KMS-11 (cell line): ENCODE data around the gene ASMTL.
"Not testable (repeated sequence)": the region's sequence is repeated elsewhere in the genome, so short reads cannot be mapped to it uniquely, and the experiment has no call there.

Source experiments
- H2AFZ ChIP-seq: fragments of 200-600 bp; sonication (generic); 2 replicates; pipeline ENCODE4 v1.6.1; 2016; ENCODE audit warnings: antibody characterized with exemption, mixed run types, low read depth
- H3K27ac ChIP-seq: fragments of 200-600 bp; sonication (generic); 2 replicates; pipeline ENCODE4 v1.6.1; 2016; ENCODE audit warnings: mild to moderate bottlenecking, mixed run types
- H3K27me3 ChIP-seq: fragments of 200-600 bp; sonication (generic); 2 replicates; pipeline ENCODE4 v1.6.1; 2017; ENCODE audit warnings: mild to moderate bottlenecking, low read depth, mixed run types, moderate library complexity; ENCODE audit not compliant: insufficient read depth
- H3K36me3 ChIP-seq: fragments of 200-600 bp; sonication (generic); 2 replicates; pipeline ENCODE4 v1.6.1; 2017; ENCODE audit warnings: mild to moderate bottlenecking, mixed run types; ENCODE audit not compliant: insufficient read depth
- H3K4me1 ChIP-seq: fragments of 200-600 bp; sonication (generic); 2 replicates; pipeline ENCODE4 v1.6.1; 2016; ENCODE audit warnings: mild to moderate bottlenecking, low read depth, mixed run types; ENCODE audit not compliant: poor library complexity, severe bottlenecking
- H3K4me2 ChIP-seq: fragments of 200-600 bp; sonication (generic); 2 replicates; pipeline ENCODE4 v1.7.0; 2016; ENCODE audit warnings: mild to moderate bottlenecking, mixed run types
- H3K4me3 ChIP-seq: fragments of 200-600 bp; sonication (generic); IDR thresholded peaks from 2 replicates; pipeline ENCODE4 v1.6.1; 2017; ENCODE audit warnings: low read depth, low read length, mixed read lengths; ENCODE audit not compliant: insufficient read depth
- H3K79me2 ChIP-seq: fragments of 200-600 bp; sonication (generic); 2 replicates; pipeline ENCODE4 v1.6.1; 2016; ENCODE audit warnings: low read depth, mixed run types; ENCODE audit not compliant: insufficient read depth
- H3K9ac ChIP-seq: fragments of 200-600 bp; sonication (generic); 2 replicates; pipeline ENCODE4 v1.6.1; 2016; ENCODE audit warnings: mild to moderate bottlenecking, mixed run types
- H4K20me1 ChIP-seq: fragments of 200-600 bp; sonication (generic); 2 replicates; pipeline ENCODE4 v1.6.1; 2016; ENCODE audit warnings: mild to moderate bottlenecking, mixed run types; ENCODE audit not compliant: insufficient read depth
- CTCF ChIP-seq: fragments of 200-600 bp; sonication (generic); conservative IDR thresholded peaks from 2 replicates; pipeline ENCODE4 v1.6.1; 2017; ENCODE audit warnings: low read depth, mild to moderate bottlenecking, antibody characterized with exemption, low read length, moderate library complexity, mixed read lengths

Gene ASMTL

DNA sequence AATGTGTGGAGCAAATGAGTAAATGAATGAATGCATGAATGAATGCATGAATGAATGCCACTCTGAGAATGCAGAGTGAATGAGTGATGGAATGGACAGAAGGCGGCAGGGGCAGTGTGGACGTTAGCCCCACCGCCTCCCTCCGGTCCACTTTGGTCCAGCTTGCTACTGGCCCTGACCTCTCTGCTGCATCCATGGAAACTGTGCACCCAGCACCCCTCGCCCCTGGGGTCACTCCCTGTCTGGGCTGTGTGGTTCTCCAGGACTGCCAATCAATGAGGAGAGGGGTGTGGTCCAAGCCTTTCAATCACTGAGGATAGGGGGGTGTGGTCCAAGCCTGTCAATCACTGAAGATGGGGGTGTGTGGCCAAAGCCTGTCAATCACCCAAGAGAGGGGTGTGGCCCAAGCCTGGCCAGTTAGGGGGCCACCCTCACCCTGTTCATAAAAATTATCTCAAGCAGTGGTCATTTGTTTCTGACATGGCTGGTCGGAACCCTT, 39.2 kb upstream of the ASMTL start:
- no peaks in the 10 kb centered on the region for H3K27me3 ChIP-seq
- no peaks in the 10 kb centered on the region for H3K36me3 ChIP-seq
- H3K4me1 ChIP-seq, result no peaks in the 10 kb centered on the region
- H4K20me1 ChIP-seq, result no peaks in the 10 kb centered on the region
- H3K4me2 ChIP-seq, result no peak overlapping the region
- H2AFZ ChIP-seq, result no peak overlapping the region
- no peak for TF ChIP-seq CTCF
- H3K79me2 ChIP-seq, result peaks cover 22% of the 10 kb centered on the region
- no peak overlapping the region for H3K9ac ChIP-seq
- H3K27ac ChIP-seq, result no peak overlapping the region
- H3K4me3 ChIP-seq, result no peak overlapping the region

GRCh38 chrX:1491248-1491647, 38.5 kb upstream of the ASMTL start:
- H3K4me3 ChIP-seq, H3K4me1 ChIP-seq, H3K36me3 ChIP-seq: not testable (repeated sequence)

DNA sequence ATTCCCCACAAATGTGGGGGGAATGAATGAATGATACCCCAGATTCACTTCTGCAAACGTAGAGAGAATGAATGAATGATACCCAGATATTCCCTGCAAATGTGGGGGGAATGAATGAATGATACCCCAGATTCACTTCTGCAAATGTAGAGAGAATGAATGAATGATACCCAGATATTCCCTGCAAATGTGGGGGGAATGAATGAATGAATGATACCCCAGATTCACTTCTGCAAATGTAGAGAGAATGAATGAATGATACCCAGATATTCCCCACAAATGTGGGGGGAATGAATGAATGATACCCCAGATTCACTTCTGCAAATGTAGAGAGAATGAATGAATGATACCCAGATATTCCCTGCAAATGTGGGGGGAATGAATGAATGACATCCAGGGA, 38.0 kb upstream of the ASMTL start:
- H3K36me3 ChIP-seq, H4K20me1 ChIP-seq, H3K27me3 ChIP-seq, H3K4me2 ChIP-seq, H3K4me3 ChIP-seq, H3K4me1 ChIP-seq, H2AFZ ChIP-seq, H3K27ac ChIP-seq, H3K9ac ChIP-seq: not testable (repeated sequence)
- peaks cover 33% of the 10 kb centered on the region for H3K79me2 ChIP-seq

More at GRCh38 chrX:1491248-1491647, 38.5 kb upstream of the ASMTL start:
- H4K20me1 ChIP-seq, H3K27me3 ChIP-seq, H3K27ac ChIP-seq, H3K4me2 ChIP-seq, H3K9ac ChIP-seq, H2AFZ ChIP-seq: not testable (repeated sequence)
- peaks cover 28% of the 10 kb centered on the region for H3K79me2 ChIP-seq

GRCh38 chrX:1489354-1489753, 36.6 kb upstream of the ASMTL start:
- H3K4me3 ChIP-seq, H2AFZ ChIP-seq, H3K9ac ChIP-seq, H3K36me3 ChIP-seq, H3K27me3 ChIP-seq, H3K4me2 ChIP-seq, H4K20me1 ChIP-seq, H3K27ac ChIP-seq: not testable (repeated sequence)
- H3K4me1 ChIP-seq, result peaks cover 11% of the 10 kb centered on the region
- H3K79me2 ChIP-seq, result peaks cover 40% of the 10 kb centered on the region

DNA sequence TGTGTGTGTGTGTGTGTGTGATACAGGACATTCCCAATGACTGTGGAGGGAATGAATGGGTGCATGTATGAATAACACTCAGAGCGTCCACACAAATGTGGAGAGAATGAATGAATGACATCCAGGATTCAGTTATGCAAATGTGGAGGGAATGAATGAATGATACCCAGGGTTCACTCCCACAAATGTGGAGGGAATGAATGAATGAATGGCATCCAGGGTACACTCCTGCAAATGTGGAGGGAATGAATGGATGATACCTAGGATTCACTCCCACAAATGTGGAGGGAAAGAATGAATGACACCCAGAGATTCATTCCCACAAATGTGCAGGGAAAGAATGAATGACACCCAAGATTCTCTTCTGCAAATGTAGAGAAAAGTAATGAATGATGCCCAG, 36.0 kb upstream of the ASMTL start:
- Histone ChIP-seq H3K4me1 (peaks cover 17% of the 10 kb centered on the region), H3K27me3 (no peaks in the 10 kb centered on the region), H2AFZ (no peak overlapping the region), H3K4me2 (no peak overlapping the region), H3K36me3 (no peaks in the 10 kb centered on the region), H4K20me1 (no peaks in the 10 kb centered on the region), H3K4me3 (no peak overlapping the region), H3K9ac (no peak overlapping the region), H3K27ac (no peak overlapping the region), H3K79me2 (peaks cover 40% of the 10 kb centered on the region)
- TF ChIP-seq CTCF, result no peak

DNA sequence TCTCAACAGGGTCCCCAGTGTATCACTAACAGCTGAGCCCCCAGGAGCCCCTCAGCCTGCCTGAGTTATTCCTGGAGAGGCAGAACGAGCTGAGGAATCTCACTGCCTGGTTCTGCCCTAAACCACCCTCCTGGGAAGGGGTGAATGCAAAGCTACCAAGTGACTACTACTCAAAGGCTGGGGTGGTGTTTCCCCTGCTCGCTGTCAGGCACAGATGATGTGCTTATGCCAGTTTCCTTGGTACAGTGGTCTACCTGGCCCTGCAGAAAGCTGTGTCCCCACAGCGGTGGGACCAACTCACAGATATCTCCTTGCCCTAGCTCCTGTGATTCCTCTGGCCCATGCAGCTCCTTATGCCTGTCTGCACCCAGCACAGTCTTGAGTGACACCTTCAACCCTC, 35.4 kb upstream of the ASMTL start:
- Histone ChIP-seq H3K79me2 (peaks cover 40% of the 10 kb centered on the region), H3K9ac (no peak overlapping the region), H4K20me1 (no peaks in the 10 kb centered on the region), H3K4me2 (no peak overlapping the region), H3K36me3 (no peaks in the 10 kb centered on the region), H3K27me3 (no peaks in the 10 kb centered on the region), H3K27ac (no peak overlapping the region), H3K4me1 (peaks cover 23% of the 10 kb centered on the region), H2AFZ (no peak overlapping the region), H3K4me3 (no peak overlapping the region)
- no peak for TF ChIP-seq CTCF
